Measurements from ENCODE around the gene C12orf57.
A peak's percentile ranks its signal among the peaks of the same experiment; 100 is the strongest.

C12orf57 gene

GRCh38 chr12:6919588-6919987, 24.2 kb upstream of the C12orf57 start:
- no peak for DNase-seq

DNA sequence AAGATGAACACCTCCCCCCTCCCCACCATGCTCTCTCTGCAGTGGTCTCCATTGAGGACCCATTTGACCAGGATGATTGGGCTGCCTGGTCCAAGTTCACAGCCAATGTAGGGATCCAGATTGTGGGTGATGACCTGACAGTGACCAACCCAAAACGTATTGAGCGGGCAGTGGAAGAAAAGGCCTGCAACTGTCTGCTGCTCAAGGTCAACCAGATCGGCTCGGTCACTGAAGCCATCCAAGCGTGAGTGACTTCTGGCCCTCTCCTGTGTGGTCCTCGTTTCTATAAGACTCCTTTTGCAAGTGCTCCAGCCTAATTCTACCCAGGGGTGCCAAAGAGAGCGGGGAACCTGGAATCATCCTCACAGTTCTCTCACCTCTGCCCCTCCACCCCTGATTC, 22.3 kb upstream of the C12orf57 start:
- DNase-seq, result no peak

GRCh38 chr12:6921996-6922946, 21.6 kb upstream of the C12orf57 start:
- no peak for DNase-seq

DNA sequence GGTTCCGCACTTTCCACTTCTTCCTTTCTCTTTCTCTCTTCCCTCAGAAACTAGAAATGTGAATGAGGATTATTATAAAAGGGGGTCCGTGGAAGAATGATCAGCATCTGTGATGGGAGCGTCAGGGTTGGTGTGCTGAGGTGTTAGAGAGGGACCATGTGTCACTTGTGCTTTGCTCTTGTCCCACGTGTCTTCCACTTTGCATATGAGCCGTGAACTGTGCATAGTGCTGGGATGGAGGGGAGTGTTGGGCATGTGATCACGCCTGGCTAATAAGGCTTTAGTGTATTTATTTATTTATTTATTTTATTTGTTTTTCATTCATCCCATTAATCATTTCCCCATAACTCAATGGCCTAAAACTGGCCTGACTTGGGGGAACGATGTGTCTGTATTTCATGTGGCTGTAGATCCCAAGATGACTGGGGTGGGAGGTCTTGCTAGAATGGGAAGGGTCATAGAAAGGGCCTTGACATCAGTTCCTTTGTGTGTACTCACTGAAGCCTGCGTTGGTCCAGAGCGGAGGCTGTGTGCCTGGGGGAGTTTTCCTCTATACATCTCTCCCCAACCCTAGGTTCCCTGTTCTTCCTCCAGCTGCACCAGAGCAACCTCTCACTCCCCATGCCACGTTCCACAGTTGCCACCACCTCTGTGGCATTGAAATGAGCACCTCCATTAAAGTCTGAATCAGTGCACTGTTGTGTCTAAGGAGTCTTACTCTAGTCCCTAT, 20.7 kb upstream of the C12orf57 start:
- DNase-seq, result no peak

DNA sequence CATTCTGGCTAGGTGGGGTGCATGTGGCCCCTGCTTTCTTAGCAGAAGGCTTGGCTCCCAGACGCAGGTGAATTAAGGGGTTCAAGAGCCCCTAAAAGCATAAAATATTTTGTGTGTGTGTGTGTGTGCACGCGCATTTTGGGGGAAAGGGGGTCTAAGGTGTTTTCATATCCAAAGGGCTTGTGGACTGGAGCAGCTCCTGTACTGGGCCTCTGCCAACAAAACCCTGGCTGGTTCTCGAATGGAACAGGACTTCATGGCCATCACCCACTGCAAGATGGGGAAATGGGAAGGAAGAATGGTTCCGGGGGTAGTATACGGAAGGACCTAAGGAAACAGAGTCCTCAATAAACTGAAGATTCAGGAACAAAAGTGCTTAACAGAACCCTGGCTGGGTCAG, 20.0 kb upstream of the C12orf57 start:
- no peak for DNase-seq

GRCh38 chr12:6925239-6925539, 18.6 kb upstream of the C12orf57 start:
- DNase-seq, result no peak

DNA sequence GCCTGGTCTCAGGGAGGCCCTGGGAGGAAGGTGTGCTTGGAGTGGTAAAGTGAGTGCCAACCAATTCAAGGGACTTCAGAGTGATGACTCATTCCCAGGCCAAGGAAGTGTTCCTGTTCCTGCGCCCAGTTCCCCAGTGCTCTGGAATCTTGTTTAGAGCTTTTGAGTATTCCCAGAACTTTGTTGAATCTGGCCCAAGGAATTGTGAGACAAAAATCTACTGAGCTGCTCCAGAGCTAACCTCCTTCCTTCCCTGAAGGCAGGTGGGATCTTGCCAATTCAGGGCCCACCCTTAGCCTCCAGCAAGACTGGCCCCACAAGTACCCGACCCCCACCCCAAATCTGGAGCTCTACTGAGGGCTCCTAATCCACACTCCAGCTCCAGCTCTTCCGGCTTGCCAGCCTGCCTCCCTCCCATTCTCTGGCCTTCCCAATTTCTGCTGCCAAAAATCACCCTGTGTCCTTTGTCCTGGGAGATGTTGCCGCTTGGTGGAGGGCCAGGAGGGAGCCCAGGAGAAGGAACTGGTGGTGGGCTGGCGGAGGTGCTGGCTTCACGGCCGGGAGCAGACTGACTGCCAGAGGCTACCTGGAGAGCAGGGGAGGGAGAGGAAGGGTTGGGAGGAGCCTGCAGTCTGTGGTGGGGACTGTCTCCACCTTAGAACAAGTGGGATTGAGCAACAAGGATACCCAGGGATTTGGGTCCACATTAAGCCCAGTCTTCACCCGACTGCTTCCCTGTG, 18.1 kb upstream of the C12orf57 start:
- no peak for DNase-seq

GRCh38 chr12:6927379-6928021, 16.3 kb upstream of the C12orf57 start, which contains the start of gene ATN1:
Gene ATN1 (plus strand): TSS chr12:6927959. CDS start chr12:6934002, 6,043 bp downstream.
- DNase-seq, result no peak

- DNase-seq, result no peak
Observed at GRCh38 chr12:6928022-6928702, 15.7 kb upstream of the C12orf57 start.

DNA sequence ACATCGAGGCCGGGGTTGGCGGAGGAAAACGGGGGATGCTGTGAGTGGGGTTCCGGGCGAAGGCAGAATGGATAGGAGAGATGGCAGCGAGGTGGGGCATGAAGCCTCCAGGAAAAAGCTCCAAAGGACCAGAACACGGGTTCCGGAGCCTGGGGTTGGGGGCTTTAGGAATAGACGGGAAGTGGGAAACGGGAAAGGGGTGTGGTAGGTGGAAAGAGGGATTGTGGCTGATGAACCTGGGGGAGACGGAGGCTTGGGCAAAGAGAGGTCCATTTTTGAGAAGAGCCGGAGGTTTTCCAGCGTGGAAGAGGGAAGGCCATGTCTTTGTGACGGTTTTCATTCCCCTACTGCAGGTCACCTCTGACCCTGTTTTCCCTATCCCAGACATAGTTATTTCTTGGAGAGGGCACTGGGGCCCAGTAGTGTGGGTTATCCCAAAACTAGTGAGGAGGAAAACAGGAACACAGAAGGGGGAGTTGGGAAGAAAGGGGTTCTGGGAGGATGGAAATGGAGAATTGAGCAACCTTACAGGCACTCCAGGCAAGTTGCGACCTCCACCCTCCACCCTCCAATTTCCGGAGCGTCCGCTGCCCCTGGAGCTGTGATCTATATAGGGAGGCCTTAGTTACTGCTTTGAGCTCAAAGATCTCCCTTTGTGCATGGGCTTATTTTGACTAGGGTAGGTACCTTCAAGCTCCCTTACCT, 15.0 kb upstream of the C12orf57 start:
- DNase-seq, result no peak

- no peak for DNase-seq
Observed at GRCh38 chr12:6929466-6930452, 14.1 kb upstream of the C12orf57 start.

DNA sequence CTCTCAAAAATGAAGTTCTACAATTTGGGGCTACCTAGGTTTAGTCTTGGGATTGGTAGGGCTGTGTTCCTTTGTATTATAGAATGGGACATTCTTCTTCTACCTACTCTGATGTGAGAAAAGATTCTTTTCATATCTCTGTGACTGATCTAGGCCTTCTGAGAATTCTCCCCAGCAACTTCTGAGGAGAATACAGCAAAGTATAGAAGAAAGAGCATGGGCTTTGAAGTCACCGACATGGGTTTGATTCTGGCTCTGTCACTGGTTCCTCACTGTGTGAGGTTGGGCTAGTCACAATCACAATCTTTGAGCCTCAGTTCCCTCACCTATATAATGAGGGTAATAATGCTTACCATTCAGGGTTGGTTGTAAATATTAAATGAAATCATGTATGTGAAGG, 11.1 kb upstream of the C12orf57 start:
- no peak for DNase-seq

DNA sequence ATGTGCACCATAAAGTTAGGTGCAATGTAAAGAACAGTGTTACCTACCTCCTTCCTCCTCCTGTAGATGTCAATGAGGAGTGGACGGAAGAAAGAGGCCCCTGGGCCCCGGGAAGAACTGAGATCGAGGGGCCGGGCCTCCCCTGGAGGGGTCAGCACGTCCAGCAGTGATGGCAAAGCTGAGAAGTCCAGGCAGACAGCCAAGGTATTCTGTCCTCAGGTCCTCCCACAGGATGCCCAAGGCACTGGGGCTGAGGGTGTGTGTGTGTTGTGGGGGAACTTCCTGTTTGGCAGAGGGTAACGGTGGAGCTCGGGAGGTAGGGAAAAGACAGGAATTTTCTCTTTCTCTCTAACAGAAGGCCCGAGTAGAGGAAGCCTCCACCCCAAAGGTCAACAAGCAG, 9.7 kb upstream of the C12orf57 start:
- no peak for DNase-seq

- DNase-seq, result no peak
Observed at GRCh38 chr12:6935371-6936193, 8.2 kb upstream of the C12orf57 start.

DNA sequence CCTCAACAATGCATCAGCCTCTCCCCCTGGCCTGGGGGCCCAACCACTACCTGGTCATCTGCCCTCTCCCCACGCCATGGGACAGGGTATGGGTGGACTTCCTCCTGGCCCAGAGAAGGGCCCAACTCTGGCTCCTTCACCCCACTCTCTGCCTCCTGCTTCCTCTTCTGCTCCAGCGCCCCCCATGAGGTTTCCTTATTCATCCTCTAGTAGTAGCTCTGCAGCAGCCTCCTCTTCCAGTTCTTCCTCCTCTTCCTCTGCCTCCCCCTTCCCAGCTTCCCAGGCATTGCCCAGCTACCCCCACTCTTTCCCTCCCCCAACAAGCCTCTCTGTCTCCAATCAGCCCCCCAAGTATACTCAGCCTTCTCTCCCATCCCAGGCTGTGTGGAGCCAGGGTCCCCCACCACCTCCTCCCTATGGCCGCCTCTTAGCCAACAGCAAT, 7.6 kb upstream of the C12orf57 start:
- DNase-seq, result no peak

DNA sequence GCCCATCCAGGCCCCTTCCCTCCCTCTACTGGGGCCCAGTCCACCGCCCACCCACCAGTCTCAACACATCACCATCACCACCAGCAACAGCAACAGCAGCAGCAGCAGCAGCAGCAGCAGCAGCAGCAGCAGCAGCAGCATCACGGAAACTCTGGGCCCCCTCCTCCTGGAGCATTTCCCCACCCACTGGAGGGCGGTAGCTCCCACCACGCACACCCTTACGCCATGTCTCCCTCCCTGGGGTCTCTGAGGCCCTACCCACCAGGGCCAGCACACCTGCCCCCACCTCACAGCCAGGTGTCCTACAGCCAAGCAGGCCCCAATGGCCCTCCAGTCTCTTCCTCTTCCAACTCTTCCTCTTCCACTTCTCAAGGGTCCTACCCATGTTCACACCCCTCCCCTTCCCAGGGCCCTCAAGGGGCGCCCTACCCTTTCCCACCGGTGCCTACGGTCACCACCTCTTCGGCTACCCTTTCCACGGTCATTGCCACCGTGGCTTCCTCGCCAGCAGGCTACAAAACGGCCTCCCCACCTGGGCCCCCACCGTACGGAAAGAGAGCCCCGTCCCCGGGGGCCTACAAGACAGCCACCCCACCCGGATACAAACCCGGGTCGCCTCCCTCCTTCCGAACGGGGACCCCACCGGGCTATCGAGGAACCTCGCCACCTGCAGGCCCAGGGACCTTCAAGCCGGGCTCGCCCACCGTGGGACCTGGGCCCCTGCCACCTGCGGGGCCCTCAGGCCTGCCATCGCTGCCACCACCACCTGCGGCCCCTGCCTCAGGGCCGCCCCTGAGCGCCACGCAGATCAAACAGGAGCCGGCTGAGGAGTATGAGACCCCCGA, 7.0 kb upstream of the C12orf57 start:
- peak in 1 of 2 donors; percentile 51 for DNase-seq

GRCh38 chr12:6937481-6938352, 6.1 kb upstream of the C12orf57 start:
- peak; percentile 88 to 89 for DNase-seq

All from stimulated activated CD4-positive, alpha-beta T cell treated with anti-CD3 and anti-CD28 coated beads, Interleukin-2, amount 100 ng/mL, for 48 hours (primary cell).